ENCODE results near the gene CCDC154. TPM values are rescaled to one million over a fixed set of nuclear protein-coding genes. Genes with fewer than 3 reads are reported as not detected.
A peak's percentile ranks its signal among the peaks of the same experiment; 100 is the strongest.

Gene CCDC154
- total and polyA plus RNA-seq, 9 of the 15 experiments (the other 6 are each of a cell fraction or from before 2014, with no cell fraction given), result 0.15 to 1.4 (median 0.20) TPM; not detected in 5

- peak; percentile 74 for TF ChIP-seq CEBPB (tag; IDR thresholded peaks at IDR 0.05)
These were observed 42.6 kb downstream of the CCDC154 start (continued) for GRCh38 chr16:1401758-1402154.

GRCh38 chr16:1401061-1401757, 43.1 kb downstream of the CCDC154 start:
- FAIRE-seq, result no peak
- H3K9me1 ChIP-seq (ENCODE audit: control insufficient read depth, insufficient read depth, low read length), result no peaks in the 10 kb centered on the region
- BruUV-seq (replicated peaks), result no TSS peak
- no peak for DNase-seq (ENCODE audit: extremely low read depth in 1 of 4, low spot score in 3 of 4)
- H3K36me3 ChIP-seq (ENCODE audit: control insufficient read depth, insufficient read depth, low read length), result no peaks in the 10 kb centered on the region
- ChIA-PET POLR2A (interaction anchor here (0.9 to 1.4 kb wide), 2 partner anchors 10 to 22 kb away, joined by 4 to 5 read pairs; no protein-coding TSS in a partner anchor), CTCF (ENCODE audit: low intra/inter-chr PET ratio) (no interaction called here)
- H3K27ac ChIP-seq (ENCODE audit: extremely low read depth, low read depth, low read length), result no peak overlapping the region
- in situ Hi-C loops (cut with MboI) (no loop called here), intact Hi-C loops (cut with micrococcal nuclease) (no loop called here)
- H3K4me3 ChIP-seq, result no peak overlapping the region
- 60% methylated on average over 19 of the region's 29 CpGs for WGBS (ENCODE audit: insufficient coverage, low coverage, missing lambda C conversion rate)
- TF ChIP-seq CBX2 (IDR thresholded peaks at IDR 0.05; ENCODE audit: insufficient read depth, low read length, poor library complexity, severe bottlenecking), result no peak
- TF ChIP-seq ETV6 (IDR thresholded peaks at IDR 0.05; ENCODE audit: borderline replicate concordance in 1 of 2, low read depth in 2 of 2, low read length in 1 of 2), result no peak
- no peak for TF ChIP-seq ETV6 (CRISPR knock-in tag; IDR thresholded peaks at IDR 0.05; ENCODE audit: borderline replicate concordance)
- TF ChIP-seq RBM14 (IDR thresholded peaks at IDR 0.05; ENCODE audit: borderline replicate concordance, insufficient read depth, low read depth, low read length), result no peak
- 0 out of 2 replicates have a peak, but pooled peaks have one; percentile 40 for TF ChIP-seq ZNF740 (CRISPR knock-in tag; IDR thresholded peaks at IDR 0.05)
- TF ChIP-seq ZNF740 (tag; IDR thresholded peaks at IDR 0.05), result no peak
- TF ChIP-seq POLR2G (IDR thresholded peaks at IDR 0.05; ENCODE audit: low read depth, low read length), result peak; percentile 22; the same call in 1 of the 2 replicates
- H4K20me1 ChIP-seq (replicated peaks; ENCODE audit: control insufficient read depth, insufficient read depth, low read length), result no peaks in the 10 kb centered on the region; the same call in 1 of the 2 replicates
- ATAC-seq, result no peak
- no peaks in the 10 kb centered on the region for H3K27me3 ChIP-seq (ENCODE audit: control insufficient read depth in 2 of 2, insufficient read depth in 2 of 2, low read length in 2 of 2)
- no peak overlapping the region for H2AFZ ChIP-seq (ENCODE audit: low read depth, low read length)
- no peaks in the 10 kb centered on the region for H3K79me2 ChIP-seq (ENCODE audit: control insufficient read depth, insufficient read depth, low read length)
- H3K4me1 ChIP-seq (replicated peaks in 1 of 2; ENCODE audit: control insufficient read depth in 2 of 2, insufficient read depth in 2 of 2, low read length in 2 of 2), result peaks cover 0 to 36% of the 10 kb centered on the region in 2 experiments; a peak in 2 of 5 replicates
- H3K9ac ChIP-seq (ENCODE audit: insufficient read depth in 1 of 2, low read depth in 2 of 2, low read length in 2 of 2), result peak overlapping the region in 1 of 2 experiments; percentile 55; a peak in 1 of 4 replicates
- no peaks in the 10 kb centered on the region for H3K9me3 ChIP-seq (replicated peaks; ENCODE audit: control insufficient read depth, insufficient read depth, low read depth, low read length)
- H3K4me2 ChIP-seq (ENCODE audit: insufficient read depth, low read length), result no peak overlapping the region
